ENCODE data around the gene GDPGP1.
"Not testable (repeated sequence)": the region's sequence is repeated elsewhere in the genome, so short reads cannot be mapped to it uniquely, and the experiment has no call there.

Gene GDPGP1

GRCh38 chr15:90227336-90227735 lies 6.7 kb upstream of the GDPGP1 start:
- DNase-seq: no peak

- DNase-seq: no peak
Measured at GRCh38 chr15:90227816-90228772, 5.9 kb upstream of the GDPGP1 start.

GRCh38 chr15:90228960-90229359 lies 5.0 kb upstream of the GDPGP1 start:
- no peak for DNase-seq

GRCh38 chr15:90230071-90230494 lies 3.9 kb upstream of the GDPGP1 start:
- DNase-seq: peak; percentile 37

- DNase-seq: no peak
Measured at GRCh38 chr15:90230610-90231009, 3.4 kb upstream of the GDPGP1 start.

GRCh38 chr15:90231028-90232017 lies 2.7 kb upstream of the GDPGP1 start:
- DNase-seq: no peak

- DNase-seq: no peak
Measured at GRCh38 chr15:90232196-90232595, 1.8 kb upstream of the GDPGP1 start.

- DNase-seq: no peak
Measured at GRCh38 chr15:90232941-90233386, 1.0 kb upstream of the GDPGP1 start.

- peak; percentile 99 for DNase-seq
Measured at GRCh38 chr15:90233387-90234095, 468 bp upstream of the GDPGP1 start, which contains the start of gene CIB1. Gene CIB1, minus strand, starts transcription at chr15:90233941. Its CDS starts 56 bp downstream, at chr15:90233885.

- DNase-seq: no peak
Measured at GRCh38 chr15:90239371-90239770, 5.4 kb downstream of the GDPGP1 start.

- DNase-seq: no peak
Measured at GRCh38 chr15:90240856-90241255, 6.8 kb downstream of the GDPGP1 start.

GRCh38 chr15:90241343-90242192 lies 7.6 kb downstream of the GDPGP1 start:
- DNase-seq: no peak

GRCh38 chr15:90243943-90244639 lies 10.1 kb downstream of the GDPGP1 start:
- no peak for DNase-seq

GRCh38 chr15:90248789-90249202 lies 14.8 kb downstream of the GDPGP1 start:
- no peak for DNase-seq

- DNase-seq: peak; percentile 82
Measured at GRCh38 chr15:90249203-90249863, 15.3 kb downstream of the GDPGP1 start, which contains the start of gene TTLL13. Gene TTLL13, plus strand, starts transcription at chr15:90249556. Its CDS starts 1,075 bp downstream, at chr15:90250631.

GRCh38 chr15:90257776-90258175 lies 23.8 kb downstream of the GDPGP1 start:
- no peak for DNase-seq

- DNase-seq: no peak
Measured at GRCh38 chr15:90259524-90259923, 25.5 kb downstream of the GDPGP1 start.

- not testable (repeated sequence) for DNase-seq
Measured at GRCh38 chr15:90260731-90261130, 26.7 kb downstream of the GDPGP1 start.

- DNase-seq: no peak
Measured at GRCh38 chr15:90261811-90262210, 27.8 kb downstream of the GDPGP1 start.

- DNase-seq: no peak
Measured at GRCh38 chr15:90262426-90262825, 28.4 kb downstream of the GDPGP1 start.
